Activated T-cell treated with anti-CD3 and anti-CD28 coated beads for 1 hour (primary cell): Measurements from ENCODE around the gene DLG1.
A peak's percentile ranks its signal among the peaks of the same experiment; 100 is the strongest.

Source experiments
- DNase-seq: peaks from one replicate; pipeline ENCODE4 v3.0.0-alpha.2; 2020; ENCODE audit warnings: low read depth

The DLG1 gene

GRCh38 chr3:197014942-197015575, 283.4 kb downstream of the DLG1 start:
- DNase-seq: no peak

GRCh38 chr3:197014024-197014423, 284.4 kb downstream of the DLG1 start:
- DNase-seq: no peak

GRCh38 chr3:197012540-197012883, 285.9 kb downstream of the DLG1 start:
- no peak for DNase-seq

GRCh38 chr3:197011780-197012539, 286.5 kb downstream of the DLG1 start:
- no peak for DNase-seq

GRCh38 chr3:197010556-197011351, 287.7 kb downstream of the DLG1 start:
- DNase-seq: no peak

- no peak for DNase-seq
Observed at GRCh38 chr3:197009532-197010019, 288.8 kb downstream of the DLG1 start.

- no peak for DNase-seq
Observed at GRCh38 chr3:197008436-197009209, 289.8 kb downstream of the DLG1 start.

GRCh38 chr3:197007953-197008352, 290.5 kb downstream of the DLG1 start:
- DNase-seq: no peak

GRCh38 chr3:197007296-197007940, 291.0 kb downstream of the DLG1 start:
- DNase-seq: no peak

GRCh38 chr3:197006860-197007259, 291.6 kb downstream of the DLG1 start:
- DNase-seq: no peak

GRCh38 chr3:197006446-197006845, 292.0 kb downstream of the DLG1 start:
- DNase-seq: no peak

GRCh38 chr3:197003461-197004385, 294.7 kb downstream of the DLG1 start:
- peak; percentile 13 for DNase-seq

- DNase-seq: peak; percentile 68
Observed at GRCh38 chr3:197002701-197003454, 295.5 kb downstream of the DLG1 start.

- DNase-seq: no peak
Observed at GRCh38 chr3:197001972-197002700, 296.3 kb downstream of the DLG1 start.

GRCh38 chr3:197001106-197001971, 297.1 kb downstream of the DLG1 start:
- DNase-seq: no peak

GRCh38 chr3:197000211-197000610, 298.2 kb downstream of the DLG1 start:
- DNase-seq: no peak

GRCh38 chr3:196998966-196999760, 299.2 kb downstream of the DLG1 start:
- no peak for DNase-seq
